Measurements from ENCODE around the gene FIGNL1.

FIGNL1 gene

DNA sequence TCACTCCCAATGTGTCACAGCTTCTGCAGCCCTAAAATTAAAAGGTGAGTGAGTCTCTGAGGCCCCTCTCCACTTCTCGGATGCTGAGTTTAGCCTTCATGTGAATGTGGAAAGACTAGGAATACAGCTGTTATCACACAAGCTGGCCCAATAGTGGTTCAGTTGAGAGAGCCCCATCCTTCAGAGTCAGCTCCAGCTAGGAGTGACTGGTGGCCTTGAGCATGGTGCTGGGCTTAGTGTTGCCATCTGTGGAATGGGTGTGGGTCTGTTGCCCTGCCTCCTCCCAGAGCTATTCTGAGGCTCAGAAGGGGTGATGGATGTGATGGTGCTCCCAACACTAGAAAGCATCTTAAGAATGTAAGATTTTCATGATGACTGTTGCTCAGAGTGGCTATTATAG lies 55.8 kb downstream of the FIGNL1 start:
- Histone ChIP-seq H3K36me3 (ENCODE audit: control insufficient read depth in 4 of 4, insufficient read depth in 4 of 4, low read length in 3 of 4) (peaks cover 24 to 85% (median 63%) of the 10 kb centered on the region in 4 experiments), H3K27me3 (replicated peaks in 2 of 5; ENCODE audit: control insufficient read depth in 4 of 5, insufficient read depth in 5 of 5, low read length in 4 of 5) (no peaks in the 10 kb centered on the region), H3K4me3 (ENCODE audit: control insufficient read depth in 1 of 7, extremely low read depth in 1 of 7, insufficient read depth in 4 of 7, low read depth in 2 of 7, low read length in 6 of 7) (no peak overlapping the region), H3K9me3 (ENCODE audit: control extremely low read depth in 1 of 5, control insufficient read depth in 4 of 5, insufficient read depth in 2 of 5, low read depth in 1 of 5, low read length in 4 of 5) (no peaks in the 10 kb centered on the region), H3K27ac (ENCODE audit: insufficient read depth in 1 of 2, low read depth in 1 of 2, low read length in 2 of 2, poor library complexity in 1 of 2, severe bottlenecking in 2 of 2) (no peak overlapping the region), H3K4me1 (ENCODE audit: control extremely low read depth in 1 of 4, control insufficient read depth in 4 of 4, insufficient read depth in 4 of 4, low read length in 3 of 4) (peaks cover 0 to 27% (median 17%) of the 10 kb centered on the region in 4 experiments)
- POLR2A ChIA-PET: no interaction called here
- WGBS (ENCODE audit: insufficient coverage): 100% methylated on average over 1 of the region's 1 CpG
- CTCF ChIA-PET: interaction anchor here (1.2 to 1.3 kb wide), 2 partner anchors 24 to 27 kb away, joined by 4 read pairs; no protein-coding TSS in a partner anchor
- DNase-seq: no peak

All from common myeloid progenitor, CD34-positive (primary cell).